ENCODE results near the gene EGR2.

DNA sequence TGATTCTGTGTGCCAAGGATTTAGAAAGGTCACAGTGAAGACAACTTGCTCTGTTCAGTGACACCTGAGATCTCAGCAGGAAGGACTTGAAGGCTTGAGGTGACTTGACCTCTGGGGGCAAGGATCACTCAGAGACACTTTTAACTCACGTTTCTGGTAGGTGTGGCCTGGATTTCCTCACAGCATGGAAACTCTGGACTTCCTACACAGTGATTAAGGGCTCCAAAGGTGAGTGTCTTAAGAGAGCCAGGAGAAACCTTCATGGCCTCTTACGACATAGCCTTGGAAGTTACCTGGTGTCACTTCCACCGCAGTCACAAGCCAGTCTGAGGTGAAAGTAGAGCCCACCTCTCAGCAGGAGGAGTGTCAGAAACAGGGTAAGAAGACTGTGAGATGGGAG, 49.8 kb downstream of the EGR2 start:
- TF ChIP-seq POLR2A (IDR thresholded peaks at IDR 0.05; ENCODE audit: low read depth, low read length) (no peak), PAX5 (IDR thresholded peaks at IDR 0.05; ENCODE audit: insufficient read depth, low read length, severe bottlenecking) (no peak)

Measured in GM12891 (cell line).